GM23248 (cell line): ENCODE data around the gene CNDP1.

ENCODE experiments used
- EZH2 ChIP-seq: fragments of 200-600 bp; sonication (generic); IDR thresholded peaks from 2 replicates; pipeline ENCODE4 v1.6.1; 2018; ENCODE audit warnings: antibody characterized with exemption, mild to moderate bottlenecking; ENCODE audit not compliant: insufficient read depth, poor library complexity, severe bottlenecking
- EZH2phosphoT487 ChIP-seq: fragments of 200-600 bp; sonication (generic); IDR thresholded peaks from 2 replicates; pipeline ENCODE4 v1.6.1; 2018; ENCODE audit warnings: antibody characterized with exemption, moderate library complexity, mild to moderate bottlenecking, low read depth; ENCODE audit not compliant: insufficient read depth

GRCh38 chr18:74547860-74548259 is 13.6 kb downstream of the CNDP1 start:
- TF ChIP-seq EZH2 (no peak), EZH2phosphoT487 (no peak)
